Progenitor cell of endocrine pancreas (in vitro differentiated cells): ENCODE data around the gene POLG2. TPM values are rescaled to one million over a fixed set of nuclear protein-coding genes. Genes with fewer than 3 reads are reported as not detected.

Experiments used
- DNase-seq: peaks from one replicate; pipeline ENCODE4 v3.0.0; 2021; ENCODE audit warnings: low spot score; ENCODE audit not compliant: unreplicated experiment
- H3K27ac Mint-ChIP-seq: 2 replicates; pipeline ENCODE4 v1.8.0; 2021; ENCODE audit warnings: mild to moderate bottlenecking, moderate library complexity, mixed read lengths
- H3K27me3 Mint-ChIP-seq: 2 replicates; pipeline ENCODE4 v1.8.0; 2021; ENCODE audit warnings: mixed read lengths
- H3K36me3 Mint-ChIP-seq: 2 replicates; pipeline ENCODE4 v1.8.0; 2022; ENCODE audit warnings: mixed read lengths; ENCODE audit not compliant: insufficient read depth
- H3K4me1 Mint-ChIP-seq: 2 replicates; pipeline ENCODE4 v1.8.0; 2021; ENCODE audit warnings: low read depth, mixed read lengths
- H3K4me3 Mint-ChIP-seq: 2 replicates; pipeline ENCODE4 v1.8.0; 2021; ENCODE audit warnings: low read depth, mild to moderate bottlenecking, moderate library complexity, mixed read lengths
- H3K9me3 Mint-ChIP-seq: 2 replicates; pipeline ENCODE4 v1.8.0; 2021; ENCODE audit warnings: low read depth, mixed read lengths
- CTCF ChIP-seq: fragments of 200-600 bp; sonication (generic); IDR thresholded peaks from one replicate; pipeline ENCODE4 v1.5.0; 2021; ENCODE audit warnings: antibody characterized with exemption, mild to moderate bottlenecking; ENCODE audit not compliant: unreplicated experiment
- total RNA-seq: library from RNA; stranded (reverse); gene quantifications from 2 replicates; pipeline ENCODE4 v1.2.1, GENCODE V29; 2021

POLG2 gene
- total RNA-seq, 1 donor from 2014 or later, result 33.1 TPM

GRCh38 chr17:64506201-64506575, 9.3 kb upstream of the POLG2 start, which contains the start of gene DDX5:
Gene DDX5 (minus strand): TSS chr17:64506289. CDS start chr17:64506119, 170 bp downstream.
- peaks cover 32% of the 10 kb centered on the region for H3K4me1 Mint-ChIP-seq
- TF ChIP-seq CTCF, result no peak
- H3K36me3 Mint-ChIP-seq, result peaks cover 47% of the 10 kb centered on the region
- H3K27me3 Mint-ChIP-seq, result no peaks in the 10 kb centered on the region
- H3K9me3 Mint-ChIP-seq, result no peaks in the 10 kb centered on the region
- peak within 1 kb of the TSS; percentile 98 for H3K4me3 Mint-ChIP-seq
- peak within 1 kb of the TSS; percentile 100 for H3K27ac Mint-ChIP-seq
- peak; percentile 97 for DNase-seq

DNA sequence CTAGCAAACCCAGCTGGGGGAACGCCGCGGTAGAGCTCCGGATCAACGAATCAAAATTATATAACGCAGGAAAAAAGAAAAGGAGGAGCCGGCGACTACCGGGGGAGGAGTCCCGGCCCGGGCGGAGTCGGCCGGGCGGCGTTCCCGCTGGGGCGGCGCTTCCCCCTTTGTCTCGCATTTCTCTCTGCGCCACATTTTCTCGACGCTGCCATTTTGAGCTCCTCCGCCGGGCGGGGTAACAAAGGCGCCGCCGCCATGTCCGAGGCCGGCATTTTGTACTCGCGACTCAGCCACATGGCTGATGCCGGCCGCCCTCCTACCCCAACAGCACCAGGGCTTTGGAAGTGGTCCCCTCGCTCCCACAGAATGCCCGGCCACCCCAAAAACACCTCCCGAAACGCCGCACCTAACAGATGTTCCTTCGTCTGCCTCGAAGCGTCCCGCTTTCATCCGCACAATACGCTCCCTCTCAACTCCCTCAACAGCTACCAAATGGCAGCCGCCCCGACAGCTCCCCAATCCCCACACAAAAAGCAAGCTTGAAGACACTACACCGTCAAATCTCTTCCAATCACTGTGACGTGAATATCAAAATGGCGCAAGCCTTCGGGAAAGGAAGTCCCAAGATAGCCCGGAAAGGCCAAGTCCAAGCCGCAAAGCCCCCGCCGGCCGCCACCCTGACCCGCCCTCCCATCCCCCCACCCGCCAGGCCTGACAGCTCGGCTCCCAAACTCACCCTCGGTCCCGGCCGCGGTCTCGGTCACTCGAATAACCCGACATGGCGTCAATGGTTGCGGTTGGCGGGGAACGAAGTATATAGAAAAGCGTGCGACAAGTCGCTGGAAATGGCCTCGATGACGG, 8.7 kb upstream of the POLG2 start:
- H3K9me3 Mint-ChIP-seq, result no peaks in the 10 kb centered on the region
- H3K4me3 Mint-ChIP-seq, result peak overlapping the region; percentile 98
- TF ChIP-seq CTCF, result no peak
- H3K27ac Mint-ChIP-seq, result peak overlapping the region; percentile 100
- DNase-seq, result peak; percentile 62
- peaks cover 48% of the 10 kb centered on the region for H3K36me3 Mint-ChIP-seq
- H3K27me3 Mint-ChIP-seq, result no peaks in the 10 kb centered on the region
- peaks cover 33% of the 10 kb centered on the region for H3K4me1 Mint-ChIP-seq

DNA sequence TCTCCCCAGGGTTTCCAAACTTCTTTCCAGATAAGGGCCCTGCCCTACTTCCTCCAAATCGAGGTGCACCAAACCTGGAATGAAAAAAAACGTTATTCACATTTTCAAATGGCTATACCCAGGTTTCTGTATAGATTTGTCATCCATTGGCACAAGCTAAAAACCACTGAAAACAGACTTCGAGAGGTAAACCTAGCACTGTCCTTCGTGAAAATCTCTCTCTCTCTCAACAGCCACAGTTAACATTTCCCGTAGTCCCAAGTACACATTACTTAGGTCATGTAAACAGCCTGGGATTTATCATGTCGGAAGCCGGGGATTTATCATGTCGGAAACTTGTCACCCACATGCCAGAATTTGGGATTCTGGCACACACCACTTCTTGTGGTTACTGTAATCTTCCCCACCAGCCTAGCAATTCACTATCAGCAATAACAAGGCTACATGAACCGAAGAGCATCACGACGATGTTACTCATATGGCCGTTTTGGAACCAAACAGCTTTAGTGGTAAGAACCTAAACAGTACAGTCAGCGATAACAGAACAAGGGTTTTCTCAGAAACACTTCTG, 8.0 kb upstream of the POLG2 start:
- no peaks in the 10 kb centered on the region for H3K27me3 Mint-ChIP-seq
- peak overlapping the region; percentile 100 for H3K27ac Mint-ChIP-seq
- peak overlapping the region; percentile 98 for H3K4me3 Mint-ChIP-seq
- peaks cover 36% of the 10 kb centered on the region for H3K4me1 Mint-ChIP-seq
- DNase-seq, result no peak
- peaks cover 51% of the 10 kb centered on the region for H3K36me3 Mint-ChIP-seq
- TF ChIP-seq CTCF, result no peak
- no peaks in the 10 kb centered on the region for H3K9me3 Mint-ChIP-seq

GRCh38 chr17:64503821-64504768, 7.2 kb upstream of the POLG2 start:
- Mint-ChIP-seq H3K36me3 (peaks cover 55% of the 10 kb centered on the region), H3K4me1 (peaks cover 37% of the 10 kb centered on the region), H3K27ac (peak overlapping the region; percentile 100), H3K4me3 (peak overlapping the region; percentile 98), H3K27me3 (no peaks in the 10 kb centered on the region), H3K9me3 (no peaks in the 10 kb centered on the region)
- DNase-seq, result no peak
- no peak for TF ChIP-seq CTCF

GRCh38 chr17:64503341-64503740, 6.5 kb upstream of the POLG2 start:
- H3K4me3 Mint-ChIP-seq, result peak overlapping the region; percentile 35
- H3K36me3 Mint-ChIP-seq, result peaks cover 59% of the 10 kb centered on the region
- TF ChIP-seq CTCF, result no peak
- peak overlapping the region; percentile 90 for H3K27ac Mint-ChIP-seq
- no peak for DNase-seq
- peaks cover 38% of the 10 kb centered on the region for H3K4me1 Mint-ChIP-seq
- H3K27me3 Mint-ChIP-seq, result no peaks in the 10 kb centered on the region
- H3K9me3 Mint-ChIP-seq, result no peaks in the 10 kb centered on the region
